NCI-H2081 (cell line): ENCODE measurements around the gene OGT.
"Not testable (repeated sequence)": the region's sequence is repeated elsewhere in the genome, so short reads cannot be mapped to it uniquely, and the experiment has no call there.

Experiments
- DNase-seq, 2 experiments: peaks; one replicate each; lab custom pipeline; 2025; lab: John Stamatoyannopoulos, UW

The OGT gene

GRCh38 chrX:71540801-71541200 lies 7.9 kb downstream of the OGT start:
- DNase-seq, result no peak

GRCh38 chrX:71541210-71542022 lies 8.5 kb downstream of the OGT start:
- no peak for DNase-seq

GRCh38 chrX:71542411-71542810 lies 9.5 kb downstream of the OGT start:
- no peak for DNase-seq

GRCh38 chrX:71542825-71543224 lies 9.9 kb downstream of the OGT start:
- no peak for DNase-seq

GRCh38 chrX:71543316-71543715 lies 10.4 kb downstream of the OGT start:
- DNase-seq, result no peak

GRCh38 chrX:71545364-71545763 lies 12.5 kb downstream of the OGT start:
- DNase-seq, result no peak

GRCh38 chrX:71546879-71547278 lies 14.0 kb downstream of the OGT start:
- DNase-seq, result no peak

- no peak for DNase-seq
These were observed 14.4 kb downstream of the OGT start for GRCh38 chrX:71547339-71547738.

GRCh38 chrX:71549986-71550385 lies 17.1 kb downstream of the OGT start:
- no peak for DNase-seq

GRCh38 chrX:71550578-71550977 lies 17.7 kb downstream of the OGT start:
- no peak for DNase-seq

- DNase-seq, result no peak
These were observed 23.1 kb downstream of the OGT start for GRCh38 chrX:71556036-71556435.

- DNase-seq, result no peak
These were observed 26.0 kb downstream of the OGT start for GRCh38 chrX:71558920-71559319.

GRCh38 chrX:71559773-71560172 lies 26.9 kb downstream of the OGT start:
- DNase-seq, result not testable (repeated sequence)

- DNase-seq, result no peak
These were observed 31.0 kb downstream of the OGT start for GRCh38 chrX:71563921-71564320.

GRCh38 chrX:71565474-71566041 lies 32.7 kb downstream of the OGT start:
- DNase-seq, result no peak

- DNase-seq, result not testable (repeated sequence)
These were observed 38.5 kb downstream of the OGT start for GRCh38 chrX:71571390-71571789.

- no peak for DNase-seq
These were observed 40.7 kb downstream of the OGT start for GRCh38 chrX:71573590-71573989.

GRCh38 chrX:71577682-71578081 lies 44.8 kb downstream of the OGT start:
- no peak for DNase-seq

- DNase-seq, result no peak
These were observed 45.6 kb downstream of the OGT start, which contains the start of gene GCNA for GRCh38 chrX:71578253-71579135. Gene GCNA (plus strand): TSS chrX:71578437. CDS start chrX:71580822, 2,385 bp downstream.

GRCh38 chrX:71579136-71579989 lies 46.5 kb downstream of the OGT start:
- DNase-seq, result no peak

GRCh38 chrX:71579990-71580380 lies 47.1 kb downstream of the OGT start:
- DNase-seq, result no peak

GRCh38 chrX:71581210-71581609 lies 48.3 kb downstream of the OGT start:
- DNase-seq, result no peak
